Stimulated activated naive CD8-positive, alpha-beta T cell treated with anti-CD3 and anti-CD28 coated beads, Interleukin-15, amount 100 ng/mL, for 72 hours (primary cell): ENCODE results near the gene NCAM1.

ENCODE experiments used
- ATAC-seq: fragments of 150-1000 bp; cut with Tn5 transposase; 2 replicates; pipeline ENCODE4 v1.10.0; 2021; ENCODE audit warnings: mild to moderate bottlenecking, moderate library complexity
- DNase-seq, 2 donors: peaks; one replicate each; pipeline ENCODE4 v3.0.0; 2021 to 2022
- H3K27ac Mint-ChIP-seq, 2 donors: one replicate each; pipeline ENCODE4 v1.8.0; 2022; ENCODE audit warnings: mild to moderate bottlenecking in 2 of 2, mixed read lengths in 2 of 2, moderate library complexity in 2 of 2
- H3K27me3 Mint-ChIP-seq: one replicate; pipeline ENCODE4 v1.8.0; 2022; ENCODE audit warnings: mixed read lengths
- H3K4me1 Mint-ChIP-seq: one replicate; pipeline ENCODE4 v1.8.0; 2022; ENCODE audit warnings: mild to moderate bottlenecking, mixed read lengths
- H3K4me3 Mint-ChIP-seq, 2 donors: one replicate each; pipeline ENCODE4 v1.8.0; 2022; ENCODE audit warnings: mild to moderate bottlenecking in 2 of 2, mixed read lengths in 2 of 2, moderate library complexity in 1 of 2
- H3K9me3 Mint-ChIP-seq, 2 donors: one replicate each; pipeline ENCODE4 v1.8.0; 2022; ENCODE audit warnings: mixed read lengths in 2 of 2

The NCAM1 gene

GRCh38 chr11:113276466-113276865, 315.2 kb downstream of the NCAM1 start:
- H3K27me3 Mint-ChIP-seq, result no peaks in the 10 kb centered on the region
- no peaks in the 10 kb centered on the region for H3K4me1 Mint-ChIP-seq
- DNase-seq (no peak), ATAC-seq (no peak)
- no peaks in the 10 kb centered on the region for H3K9me3 Mint-ChIP-seq
- H3K4me3 Mint-ChIP-seq, result no peak overlapping the region
- peak overlapping the region; percentile 55 to 61 for H3K27ac Mint-ChIP-seq

GRCh38 chr11:113277907-113278306, 316.7 kb downstream of the NCAM1 start:
- ATAC-seq, result no peak
- H3K27ac Mint-ChIP-seq, result no peak overlapping the region
- no peak overlapping the region for H3K4me3 Mint-ChIP-seq
- no peaks in the 10 kb centered on the region for H3K27me3 Mint-ChIP-seq
- no peaks in the 10 kb centered on the region for H3K9me3 Mint-ChIP-seq
- no peak for DNase-seq
- H3K4me1 Mint-ChIP-seq, result no peaks in the 10 kb centered on the region

- no peak for DNase-seq
- no peaks in the 10 kb centered on the region for H3K4me1 Mint-ChIP-seq
- no peak overlapping the region for H3K27ac Mint-ChIP-seq
- H3K4me3 Mint-ChIP-seq, result no peak overlapping the region
- no peaks in the 10 kb centered on the region for H3K9me3 Mint-ChIP-seq
- no peak for ATAC-seq
- no peaks in the 10 kb centered on the region for H3K27me3 Mint-ChIP-seq
Measured at GRCh38 chr11:113278481-113278880, 317.3 kb downstream of the NCAM1 start.

- no peak overlapping the region for H3K27ac Mint-ChIP-seq
- H3K4me3 Mint-ChIP-seq, result no peak overlapping the region
- H3K4me1 Mint-ChIP-seq, result no peaks in the 10 kb centered on the region
- no peak for DNase-seq
- ATAC-seq, result no peak
- H3K27me3 Mint-ChIP-seq, result no peaks in the 10 kb centered on the region
- H3K9me3 Mint-ChIP-seq, result no peaks in the 10 kb centered on the region
Measured at GRCh38 chr11:113278925-113279324, 317.7 kb downstream of the NCAM1 start.

- Mint-ChIP-seq H3K4me3 (no peak overlapping the region), H3K27me3 (no peaks in the 10 kb centered on the region), H3K4me1 (no peaks in the 10 kb centered on the region), H3K27ac (no peak overlapping the region), H3K9me3 (no peaks in the 10 kb centered on the region)
- DNase-seq (no peak), ATAC-seq (no peak)
Measured at GRCh38 chr11:113279591-113279990, 318.4 kb downstream of the NCAM1 start.

GRCh38 chr11:113281052-113281725, 320.0 kb downstream of the NCAM1 start:
- no peak overlapping the region for H3K4me3 Mint-ChIP-seq
- no peaks in the 10 kb centered on the region for H3K9me3 Mint-ChIP-seq
- ATAC-seq, result no peak
- no peak for DNase-seq
- H3K27ac Mint-ChIP-seq, result no peak overlapping the region
- no peaks in the 10 kb centered on the region for H3K27me3 Mint-ChIP-seq
- no peaks in the 10 kb centered on the region for H3K4me1 Mint-ChIP-seq

GRCh38 chr11:113282898-113283437, 321.7 kb downstream of the NCAM1 start:
- DNase-seq (no peak), ATAC-seq (no peak)
- no peaks in the 10 kb centered on the region for H3K9me3 Mint-ChIP-seq
- no peaks in the 10 kb centered on the region for H3K4me1 Mint-ChIP-seq
- no peaks in the 10 kb centered on the region for H3K27me3 Mint-ChIP-seq
- no peak overlapping the region for H3K27ac Mint-ChIP-seq
- no peak overlapping the region for H3K4me3 Mint-ChIP-seq

- DNase-seq (no peak), ATAC-seq (no peak)
- no peaks in the 10 kb centered on the region for H3K9me3 Mint-ChIP-seq
- no peak overlapping the region for H3K27ac Mint-ChIP-seq
- no peak overlapping the region for H3K4me3 Mint-ChIP-seq
- no peaks in the 10 kb centered on the region for H3K27me3 Mint-ChIP-seq
- no peaks in the 10 kb centered on the region for H3K4me1 Mint-ChIP-seq
Measured at GRCh38 chr11:113283881-113284280, 322.7 kb downstream of the NCAM1 start.

- no peaks in the 10 kb centered on the region for H3K9me3 Mint-ChIP-seq
- no peak overlapping the region for H3K4me3 Mint-ChIP-seq
- no peak overlapping the region for H3K27ac Mint-ChIP-seq
- ATAC-seq, result no peak
- H3K27me3 Mint-ChIP-seq, result no peaks in the 10 kb centered on the region
- DNase-seq, result no peak
- peaks cover 5% of the 10 kb centered on the region for H3K4me1 Mint-ChIP-seq
Measured at GRCh38 chr11:113286009-113286408, 324.8 kb downstream of the NCAM1 start.

GRCh38 chr11:113286509-113287497, 325.6 kb downstream of the NCAM1 start:
- DNase-seq, result no peak
- no peak for ATAC-seq
- H3K27ac Mint-ChIP-seq, result no peak overlapping the region
- no peak overlapping the region for H3K4me3 Mint-ChIP-seq
- peaks cover 5% of the 10 kb centered on the region for H3K4me1 Mint-ChIP-seq
- no peaks in the 10 kb centered on the region for H3K9me3 Mint-ChIP-seq
- H3K27me3 Mint-ChIP-seq, result no peaks in the 10 kb centered on the region

GRCh38 chr11:113287801-113288200, 326.6 kb downstream of the NCAM1 start:
- Mint-ChIP-seq H3K4me1 (peaks cover 5% of the 10 kb centered on the region), H3K4me3 (no peak overlapping the region), H3K9me3 (no peaks in the 10 kb centered on the region), H3K27ac (peak overlapping the region in 1 of 2 donors; percentile 48), H3K27me3 (no peaks in the 10 kb centered on the region)
- ATAC-seq (no peak), DNase-seq (no peak)

GRCh38 chr11:113288286-113288863, 327.2 kb downstream of the NCAM1 start:
- H3K9me3 Mint-ChIP-seq, result no peaks in the 10 kb centered on the region
- no peak overlapping the region for H3K4me3 Mint-ChIP-seq
- H3K27ac Mint-ChIP-seq, result no peak overlapping the region
- H3K27me3 Mint-ChIP-seq, result no peaks in the 10 kb centered on the region
- DNase-seq (no peak), ATAC-seq (no peak)
- peaks cover 5% of the 10 kb centered on the region for H3K4me1 Mint-ChIP-seq

GRCh38 chr11:113289431-113290187, 328.4 kb downstream of the NCAM1 start:
- ATAC-seq, result peak; percentile 90
- peaks cover 12% of the 10 kb centered on the region for H3K27me3 Mint-ChIP-seq
- DNase-seq, result peak; percentile 67 to 69

GRCh38 chr11:113293936-113294335, 332.7 kb downstream of the NCAM1 start:
- peaks cover 44% of the 10 kb centered on the region for H3K27me3 Mint-ChIP-seq
- ATAC-seq (no peak), DNase-seq (no peak)
- no peak overlapping the region for H3K27ac Mint-ChIP-seq
- H3K4me3 Mint-ChIP-seq, result no peak overlapping the region
- H3K4me1 Mint-ChIP-seq, result peaks cover 5% of the 10 kb centered on the region
- no peaks in the 10 kb centered on the region for H3K9me3 Mint-ChIP-seq

More at GRCh38 chr11:113289431-113290187, 328.4 kb downstream of the NCAM1 start:
- peaks cover 5% of the 10 kb centered on the region for H3K4me1 Mint-ChIP-seq
- H3K27ac Mint-ChIP-seq, result no peak overlapping the region
- no peaks in the 10 kb centered on the region for H3K9me3 Mint-ChIP-seq
- H3K4me3 Mint-ChIP-seq, result no peak overlapping the region

GRCh38 chr11:113295993-113296392, 334.8 kb downstream of the NCAM1 start:
- Mint-ChIP-seq H3K27me3 (peaks cover 64% of the 10 kb centered on the region), H3K4me3 (no peak overlapping the region), H3K9me3 (no peaks in the 10 kb centered on the region), H3K4me1 (no peaks in the 10 kb centered on the region), H3K27ac (no peak overlapping the region)
- DNase-seq (no peak), ATAC-seq (no peak)
